GM12873 (cell line): ENCODE results near the gene VWC2L.

Source experiments
- TF ChIP-seq, protein P1 (sequence below): IDR thresholded peaks from 2 replicates; pipeline ENCODE4 v1.5.1; 2012; ENCODE audit warnings: low read depth, mild to moderate bottlenecking, moderate library complexity, low read length, control low read depth; ENCODE audit not compliant: insufficient read depth; ENCODE audit errors: missing control alignments

VWC2L gene

GRCh38 chr2:214379227-214379626, 31.6 kb upstream of the VWC2L start:
- TF ChIP-seq, protein P1, sequence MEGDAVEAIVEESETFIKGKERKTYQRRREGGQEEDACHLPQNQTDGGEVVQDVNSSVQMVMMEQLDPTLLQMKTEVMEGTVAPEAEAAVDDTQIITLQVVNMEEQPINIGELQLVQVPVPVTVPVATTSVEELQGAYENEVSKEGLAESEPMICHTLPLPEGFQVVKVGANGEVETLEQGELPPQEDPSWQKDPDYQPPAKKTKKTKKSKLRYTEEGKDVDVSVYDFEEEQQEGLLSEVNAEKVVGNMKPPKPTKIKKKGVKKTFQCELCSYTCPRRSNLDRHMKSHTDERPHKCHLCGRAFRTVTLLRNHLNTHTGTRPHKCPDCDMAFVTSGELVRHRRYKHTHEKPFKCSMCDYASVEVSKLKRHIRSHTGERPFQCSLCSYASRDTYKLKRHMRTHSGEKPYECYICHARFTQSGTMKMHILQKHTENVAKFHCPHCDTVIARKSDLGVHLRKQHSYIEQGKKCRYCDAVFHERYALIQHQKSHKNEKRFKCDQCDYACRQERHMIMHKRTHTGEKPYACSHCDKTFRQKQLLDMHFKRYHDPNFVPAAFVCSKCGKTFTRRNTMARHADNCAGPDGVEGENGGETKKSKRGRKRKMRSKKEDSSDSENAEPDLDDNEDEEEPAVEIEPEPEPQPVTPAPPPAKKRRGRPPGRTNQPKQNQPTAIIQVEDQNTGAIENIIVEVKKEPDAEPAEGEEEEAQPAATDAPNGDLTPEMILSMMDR = no peak

DNA sequence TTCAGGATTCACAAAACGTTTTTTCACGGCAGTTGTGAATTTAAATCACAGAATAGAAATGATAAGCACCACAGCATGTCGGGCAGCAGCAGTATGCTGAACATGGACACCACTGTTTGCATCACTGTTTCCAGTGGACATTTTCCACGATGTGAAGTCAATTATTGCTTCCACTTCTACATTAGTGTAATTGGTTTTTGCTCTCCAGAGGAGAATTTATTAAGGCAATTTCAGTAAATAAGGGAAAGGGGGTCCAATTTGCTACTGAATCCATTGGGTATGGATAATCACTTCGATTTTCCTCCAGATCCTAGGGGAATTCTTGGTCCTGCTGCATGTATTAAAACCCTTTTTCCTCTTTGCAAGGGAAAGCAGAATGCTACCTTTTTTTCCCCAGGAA, 30.2 kb upstream of the VWC2L start:
- TF ChIP-seq, protein P1 = no peak

GRCh38 chr2:214382229-214382628, 28.6 kb upstream of the VWC2L start:
- TF ChIP-seq, protein P1 = no peak

GRCh38 chr2:214386720-214387119, 24.1 kb upstream of the VWC2L start:
- TF ChIP-seq, protein P1 = no peak

- TF ChIP-seq, protein P1 = no peak
Measured at GRCh38 chr2:214389334-214389733, 21.5 kb upstream of the VWC2L start.

DNA sequence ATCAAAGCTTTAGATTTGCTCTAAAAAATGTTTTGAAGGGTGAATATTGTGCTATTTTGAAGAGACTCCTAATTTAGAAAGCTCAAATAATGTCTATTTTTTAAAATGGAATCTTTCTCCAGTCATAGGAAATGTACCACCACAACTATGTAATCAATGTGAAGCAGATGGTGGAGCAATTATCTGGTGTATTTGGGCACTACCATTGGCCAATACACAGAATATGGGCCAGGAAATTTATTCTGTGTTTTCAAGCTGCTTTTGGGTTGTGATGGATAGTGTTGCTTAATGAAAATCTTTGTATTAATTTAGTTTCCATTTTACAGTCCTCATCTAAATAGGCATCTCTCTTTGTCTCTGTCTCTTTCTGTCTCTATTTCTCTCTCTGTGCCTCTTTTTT, 17.1 kb upstream of the VWC2L start:
- TF ChIP-seq, protein P1 = no peak

DNA sequence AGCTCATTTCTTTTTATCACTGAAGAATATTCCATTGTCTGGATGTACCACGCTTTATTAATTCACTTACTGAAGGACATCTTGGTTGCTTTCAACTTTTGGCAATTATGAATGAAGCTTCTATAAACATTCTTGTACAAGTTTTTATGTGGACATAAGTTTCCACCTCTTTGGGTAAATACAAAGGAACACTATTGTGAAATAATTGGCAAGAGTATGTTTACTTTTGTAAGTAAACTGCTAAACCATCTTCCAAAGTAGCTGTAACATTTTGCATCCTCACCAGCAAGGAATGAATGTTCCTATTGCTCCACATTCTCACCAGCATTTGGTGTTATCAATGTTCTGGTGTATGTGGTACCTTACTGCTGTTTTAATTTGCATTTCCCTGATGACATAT, 15.8 kb upstream of the VWC2L start:
- TF ChIP-seq, protein P1 = no peak
